SK-N-SH (cell line): ENCODE results near the gene ISLR. TPM values are rescaled to one million over a fixed set of nuclear protein-coding genes. Genes with fewer than 3 reads are reported as not detected.
A peak's percentile ranks its signal among the peaks of the same experiment; 100 is the strongest.

Source experiments
- CTCF ChIA-PET: fragments of 300-600, 350-600 bp; formaldehyde crosslinking; extraction: SDS; loops from one replicate; lab custom pipeline; 2021; lab: Yijun Ruan, JAX
- POLR2A ChIA-PET: fragments of 350-600 bp; sonication (Branson Sonifier 250); formaldehyde crosslinking; extraction: SDS; loops from one replicate; lab custom pipeline; 2020; ENCODE audit warnings: antibody characterized with exemption, inconsistent platforms; lab: Yijun Ruan, JAX
- DNase-seq: peaks from one replicate; pipeline ENCODE4 v3.0.0; 2012
- H2AFZ ChIP-seq: fragments of 200-600 bp; sonication (generic); 2 replicates; pipeline ENCODE4 v1.8.1; 2016; ENCODE audit warnings: antibody characterized with exemption, mild to moderate bottlenecking, low read depth
- H3F3A ChIP-seq: fragments of 200-600 bp; sonication (generic); replicated peaks from 2 replicates; pipeline ENCODE3; 2016; ENCODE audit warnings: antibody characterized with exemption, mild to moderate bottlenecking; ENCODE audit not compliant: insufficient read depth
- H3K27ac ChIP-seq, 2 experiments: fragments of 200-500 bp in 1 of 2; fragments of 200-600 bp in 1 of 2; sonication (Bioruptor generic) in 1 of 2; sonication (generic), shearing (Covaris generic) in 1 of 2; 2 replicates each; pipeline versions ENCODE4 v1.5.1 to v1.6.1; 2014 to 2016; ENCODE audit warnings: low read depth in 2 of 2, inconsistent platforms in 1 of 2, low read length in 1 of 2, mild to moderate bottlenecking in 1 of 2, mixed read lengths in 1 of 2
- H3K27me3 ChIP-seq: fragments of 200-600 bp; sonication (generic), shearing (Covaris generic); 2 replicates; pipeline ENCODE4 v1.6.1; 2016; ENCODE audit warnings: mixed run types; ENCODE audit not compliant: insufficient read depth
- H3K36me3 ChIP-seq, 2 experiments: fragments of 200-500 bp in 1 of 2; fragments of 200-600 bp in 1 of 2; sonication (Bioruptor generic) in 1 of 2; sonication (generic) in 1 of 2; replicated peaks in 1 of 2; 2 replicates each; pipeline versions ENCODE3 to v1.5.1; 2014 to 2016; ENCODE audit warnings: low read length in 1 of 2, mild to moderate bottlenecking in 1 of 2; ENCODE audit not compliant: insufficient read depth in 2 of 2, control insufficient read depth in 1 of 2
- H3K4me1 ChIP-seq, 2 experiments: fragments of 200-500 bp in 1 of 2; fragments of 200-600 bp in 1 of 2; sonication (Bioruptor generic) in 1 of 2; sonication (generic), shearing (Covaris generic) in 1 of 2; 2 replicates each; pipeline versions ENCODE4 v1.5.1 to v1.6.1; 2014 to 2016; ENCODE audit warnings: low read depth in 1 of 2, low read length in 1 of 2, mixed run types in 1 of 2; ENCODE audit not compliant: insufficient read depth in 2 of 2, control insufficient read depth in 1 of 2
- H3K4me2 ChIP-seq: fragments of 200-600 bp; sonication (generic), shearing (Covaris generic); 2 replicates; pipeline ENCODE4 v1.6.1; 2017; ENCODE audit warnings: mixed run types
- H3K4me3 ChIP-seq, 2 experiments: fragments of 200-500 bp in 1 of 2; fragments of 200-600 bp in 1 of 2; sonication (Bioruptor generic) in 1 of 2; sonication (generic), shearing (Covaris generic) in 1 of 2; 2 replicates each; pipeline versions ENCODE4 v1.5.1 to v1.8.1; 2014 to 2016; ENCODE audit warnings: low read depth in 2 of 2, inconsistent platforms in 1 of 2, low read length in 1 of 2, mild to moderate bottlenecking in 1 of 2, mixed read lengths in 1 of 2, moderate library complexity in 1 of 2
- H3K79me2 ChIP-seq: fragments of 200-600 bp; sonication (generic); 2 replicates; pipeline ENCODE4 v1.8.1; 2017; ENCODE audit warnings: mild to moderate bottlenecking; ENCODE audit not compliant: insufficient read depth
- H3K9ac ChIP-seq: fragments of 200-600 bp; sonication (generic); 2 replicates; pipeline ENCODE4 v1.6.1; 2017; ENCODE audit warnings: mixed run types
- H3K9me2 ChIP-seq: fragments of 200-600 bp; sonication (generic); 2 replicates; pipeline ENCODE4 v1.6.1; 2017; ENCODE audit warnings: mixed run types
- H3K9me3 ChIP-seq: fragments of 200-600 bp; sonication (generic); 2 replicates; pipeline ENCODE4 v1.6.1; 2017; ENCODE audit warnings: mixed run types, mild to moderate bottlenecking, moderate library complexity
- H4K20me1 ChIP-seq: fragments of 200-600 bp; sonication (generic); 2 replicates; pipeline ENCODE4 v1.6.1; 2017; ENCODE audit warnings: mild to moderate bottlenecking, mixed run types; ENCODE audit not compliant: insufficient read depth
- CHD2 ChIP-seq: fragments of 150-350 bp; IDR thresholded peaks from 2 replicates; pipeline ENCODE4 v1.6.1; 2018; ENCODE audit warnings: low read length; ENCODE audit not compliant: partially characterized antibody
- ELF1 ChIP-seq: IDR thresholded peaks from 2 replicates; pipeline ENCODE4 v1.4.0; 2012
- EP300 ChIP-seq, 2 experiments: IDR thresholded peaks; 2 replicates each; pipeline versions ENCODE4 v1.4.0 to v1.6.1; 2012; ENCODE audit warnings: borderline replicate concordance in 1 of 2, low read depth in 1 of 2, low read length in 1 of 2
- EZH2phosphoT487 ChIP-seq: fragments of 200-600 bp; sonication (generic); IDR thresholded peaks from 2 replicates; pipeline ENCODE4 v1.6.1; 2017; ENCODE audit warnings: low read depth, mixed run types, mild to moderate bottlenecking, antibody characterized with exemption, moderate library complexity, borderline replicate concordance
- FOSL2 ChIP-seq: IDR thresholded peaks from 2 replicates; pipeline ENCODE4 v1.4.0; 2012; ENCODE audit warnings: low read depth, mild to moderate bottlenecking, moderate library complexity, borderline replicate concordance
- FOXJ3 ChIP-seq: sonication (generic); formaldehyde crosslinking; IDR thresholded peaks from 2 replicates; pipeline ENCODE4 v1.5.1; 2020; ENCODE audit warnings: mild to moderate bottlenecking, missing genetic modification reagents
- GABPA ChIP-seq: IDR thresholded peaks from 2 replicates; pipeline ENCODE4 v1.4.0; 2012; ENCODE audit warnings: low read depth, mild to moderate bottlenecking
- GATA2 ChIP-seq: sonication (generic); formaldehyde crosslinking; IDR thresholded peaks from 2 replicates; pipeline ENCODE4 v1.5.0; 2020; ENCODE audit warnings: mild to moderate bottlenecking, missing genetic modification reagents
- JUND ChIP-seq: IDR thresholded peaks from 2 replicates; pipeline ENCODE4 v1.4.0; 2012
- MEF2A ChIP-seq: IDR thresholded peaks from 2 replicates; pipeline ENCODE4 v1.4.0; 2012; ENCODE audit warnings: low read depth, borderline replicate concordance
- MXI1 ChIP-seq: IDR thresholded peaks from 2 replicates; pipeline ENCODE4 v1.6.1; 2012; ENCODE audit warnings: mild to moderate bottlenecking, low read depth, low read length, improper control_type of control experiment
- NFIC ChIP-seq: IDR thresholded peaks from 2 replicates; pipeline ENCODE4 v1.4.0; 2012; ENCODE audit warnings: borderline replicate concordance
- POLR2AphosphoS5 ChIP-seq: IDR thresholded peaks from 2 replicates; pipeline ENCODE4 v1.6.1; 2012; ENCODE audit warnings: low read depth, low read length
- RAD21 ChIP-seq: IDR thresholded peaks from 2 replicates; pipeline ENCODE4 v1.6.1; 2012; ENCODE audit warnings: mild to moderate bottlenecking, low read length
- SMC3 ChIP-seq: IDR thresholded peaks from 2 replicates; pipeline ENCODE4 v1.6.1; 2012; ENCODE audit warnings: low read depth, low read length, improper control_type of control experiment
- YY1 ChIP-seq: IDR thresholded peaks from 2 replicates; pipeline ENCODE4 v1.4.0; 2012; ENCODE audit warnings: low read depth, mild to moderate bottlenecking
- WGBS: methylation state at CpG from one replicate; pipeline ENCODE4 v1.1.6; 2017; ENCODE audit warnings: low lambda C conversion rate; 5-methylcytosine and 5-hydroxymethylcytosine counted together
- polyA plus RNA-seq, 3 experiments: library from polyadenylated mRNA; depleted of rRNA; stranded (reverse); fragments of >200 nt; gene quantifications; 2 replicates each; pipeline ENCODE4 v1.2.3, GENCODE V29; 2012
- TF ChIP-seq, protein P1 (sequence below): fragments of 150-350 bp; IDR thresholded peaks from 2 replicates; pipeline ENCODE4 v1.6.1; 2017; ENCODE audit warnings: antibody characterized with exemption, low read length, low read depth, borderline replicate concordance
- TF ChIP-seq, protein P2 (sequence below): fragments of 150-350 bp; IDR thresholded peaks from 2 replicates; pipeline ENCODE4 v1.6.1; 2016; ENCODE audit warnings: mild to moderate bottlenecking, low read depth, low read length
- TF ChIP-seq, protein P3 (sequence below): IDR thresholded peaks from 2 replicates; pipeline ENCODE4; 2012
- TF ChIP-seq, protein P4 (sequence below): IDR thresholded peaks from 2 replicates; pipeline ENCODE4 v1.4.0; 2012; ENCODE audit warnings: low read depth

ISLR gene
- polyA plus RNA-seq, 1 of the 3 experiments (the other 2 are of a cell fraction) = 7.3 TPM

DNA sequence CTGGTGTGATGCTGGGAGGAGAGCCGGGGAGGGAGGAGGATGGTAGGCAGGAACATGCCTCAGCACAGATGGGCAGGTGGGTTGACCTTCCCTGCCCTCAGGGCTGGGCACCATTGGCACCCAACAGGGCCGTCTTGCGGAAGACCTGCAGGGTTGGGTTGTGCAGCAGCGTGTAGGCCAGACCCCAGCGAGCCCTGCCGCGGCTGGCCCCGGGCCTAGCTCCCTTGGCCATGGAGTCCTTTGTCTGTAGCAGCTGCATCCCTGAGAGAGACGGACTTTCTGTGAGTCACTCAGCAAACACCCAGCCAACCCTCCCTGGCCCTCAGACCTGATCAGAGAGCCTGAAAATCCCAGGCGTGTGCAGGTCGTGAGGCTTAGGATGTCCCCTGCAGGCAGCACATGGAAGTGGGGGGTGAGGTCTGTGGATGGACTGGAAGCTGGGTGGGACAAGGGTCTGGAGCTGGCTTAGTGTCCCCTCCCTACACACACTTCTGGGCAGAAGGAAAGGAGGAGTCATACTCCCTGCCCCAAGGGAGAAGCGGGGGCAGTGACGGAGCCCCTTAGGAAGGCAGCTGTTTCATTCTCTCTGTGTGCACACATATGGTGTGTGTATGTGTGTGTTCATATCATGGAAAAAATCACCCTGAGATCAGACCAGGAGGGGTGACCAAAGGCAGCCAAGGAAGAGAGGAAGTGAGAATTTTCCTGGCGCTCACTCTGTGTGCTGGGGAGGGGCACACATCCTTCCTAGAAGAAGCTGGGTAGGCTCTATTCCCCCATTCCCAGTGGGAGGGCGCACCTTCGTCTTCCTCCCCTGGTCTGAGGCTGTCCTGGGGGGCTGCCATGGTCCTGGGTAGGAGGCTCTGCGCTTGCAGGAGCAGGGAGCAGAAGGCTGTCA, 6.7 kb downstream of the ISLR start:
- H3K79me2 ChIP-seq = no peaks in the 10 kb centered on the region
- H4K20me1 ChIP-seq = no peaks in the 10 kb centered on the region
- 78% methylated on average over 5 of the region's 17 CpGs for WGBS
- CTCF ChIA-PET = interaction anchor here (1.2 to 1.8 kb wide), 3 partner anchors 14 to 127 kb away, joined by 3 to 5 read pairs (median 4); partner anchors contain the start of gene STRA6
- peak overlapping the region; percentile 55 for H3K9ac ChIP-seq
- H2AFZ ChIP-seq = no peak overlapping the region
- no peak overlapping the region for H3K4me3 ChIP-seq
- H3K36me3 ChIP-seq = peaks cover 4 to 13% of the 10 kb centered on the region in 2 experiments
- H3K4me2 ChIP-seq = peak overlapping the region; percentile 54
- peak overlapping the region; percentile 83 to 86 for H3K27ac ChIP-seq
- H3K27me3 ChIP-seq = no peaks in the 10 kb centered on the region
- peaks cover 41 to 58% of the 10 kb centered on the region in 2 experiments; a peak in 3 of 4 replicates for H3K4me1 ChIP-seq
- POLR2A ChIA-PET = no interaction called here
- no peaks in the 10 kb centered on the region for H3K9me2 ChIP-seq
- no peaks in the 10 kb centered on the region for H3K9me3 ChIP-seq
- peaks cover 20% of the 10 kb centered on the region for H3F3A ChIP-seq
- peak; percentile 31 for DNase-seq
- no peak for TF ChIP-seq FOXJ3 (CRISPR knock-in tag)
- TF ChIP-seq EP300 (IDR thresholded peaks at IDR 0.05; ENCODE audit: borderline replicate concordance in 1 of 2, low read depth in 1 of 2, low read length in 1 of 2) = no peak
- no peak for TF ChIP-seq GATA2
- TF ChIP-seq, protein P1, sequence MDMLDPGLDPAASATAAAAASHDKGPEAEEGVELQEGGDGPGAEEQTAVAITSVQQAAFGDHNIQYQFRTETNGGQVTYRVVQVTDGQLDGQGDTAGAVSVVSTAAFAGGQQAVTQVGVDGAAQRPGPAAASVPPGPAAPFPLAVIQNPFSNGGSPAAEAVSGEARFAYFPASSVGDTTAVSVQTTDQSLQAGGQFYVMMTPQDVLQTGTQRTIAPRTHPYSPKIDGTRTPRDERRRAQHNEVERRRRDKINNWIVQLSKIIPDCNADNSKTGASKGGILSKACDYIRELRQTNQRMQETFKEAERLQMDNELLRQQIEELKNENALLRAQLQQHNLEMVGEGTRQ = no peak
- no peak for TF ChIP-seq NFIC
- no peak for TF ChIP-seq EZH2phosphoT487
- TF ChIP-seq POLR2AphosphoS5 = no peak
- TF ChIP-seq MXI1 = no peak
- TF ChIP-seq, protein P2, sequence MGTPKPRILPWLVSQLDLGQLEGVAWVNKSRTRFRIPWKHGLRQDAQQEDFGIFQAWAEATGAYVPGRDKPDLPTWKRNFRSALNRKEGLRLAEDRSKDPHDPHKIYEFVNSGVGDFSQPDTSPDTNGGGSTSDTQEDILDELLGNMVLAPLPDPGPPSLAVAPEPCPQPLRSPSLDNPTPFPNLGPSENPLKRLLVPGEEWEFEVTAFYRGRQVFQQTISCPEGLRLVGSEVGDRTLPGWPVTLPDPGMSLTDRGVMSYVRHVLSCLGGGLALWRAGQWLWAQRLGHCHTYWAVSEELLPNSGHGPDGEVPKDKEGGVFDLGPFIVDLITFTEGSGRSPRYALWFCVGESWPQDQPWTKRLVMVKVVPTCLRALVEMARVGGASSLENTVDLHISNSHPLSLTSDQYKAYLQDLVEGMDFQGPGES = no peak
- TF ChIP-seq, protein P3, sequence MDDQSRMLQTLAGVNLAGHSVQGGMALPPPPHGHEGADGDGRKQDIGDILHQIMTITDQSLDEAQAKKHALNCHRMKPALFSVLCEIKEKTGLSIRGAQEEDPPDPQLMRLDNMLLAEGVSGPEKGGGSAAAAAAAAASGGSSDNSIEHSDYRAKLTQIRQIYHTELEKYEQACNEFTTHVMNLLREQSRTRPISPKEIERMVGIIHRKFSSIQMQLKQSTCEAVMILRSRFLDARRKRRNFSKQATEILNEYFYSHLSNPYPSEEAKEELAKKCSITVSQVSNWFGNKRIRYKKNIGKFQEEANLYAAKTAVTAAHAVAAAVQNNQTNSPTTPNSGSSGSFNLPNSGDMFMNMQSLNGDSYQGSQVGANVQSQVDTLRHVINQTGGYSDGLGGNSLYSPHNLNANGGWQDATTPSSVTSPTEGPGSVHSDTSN = no peak
- no peak for TF ChIP-seq MEF2A
- TF ChIP-seq RAD21 = no peak
- no peak for TF ChIP-seq CHD2
- no peak for TF ChIP-seq YY1
- TF ChIP-seq ELF1 = no peak
- TF ChIP-seq GABPA = no peak
- TF ChIP-seq FOSL2 = no peak
- no peak for TF ChIP-seq JUND
- no peak for TF ChIP-seq SMC3
- TF ChIP-seq, protein P4, sequence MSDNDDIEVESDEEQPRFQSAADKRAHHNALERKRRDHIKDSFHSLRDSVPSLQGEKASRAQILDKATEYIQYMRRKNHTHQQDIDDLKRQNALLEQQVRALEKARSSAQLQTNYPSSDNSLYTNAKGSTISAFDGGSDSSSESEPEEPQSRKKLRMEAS = no peak
